ENCODE data around the gene PPP2R5D.

DNA sequence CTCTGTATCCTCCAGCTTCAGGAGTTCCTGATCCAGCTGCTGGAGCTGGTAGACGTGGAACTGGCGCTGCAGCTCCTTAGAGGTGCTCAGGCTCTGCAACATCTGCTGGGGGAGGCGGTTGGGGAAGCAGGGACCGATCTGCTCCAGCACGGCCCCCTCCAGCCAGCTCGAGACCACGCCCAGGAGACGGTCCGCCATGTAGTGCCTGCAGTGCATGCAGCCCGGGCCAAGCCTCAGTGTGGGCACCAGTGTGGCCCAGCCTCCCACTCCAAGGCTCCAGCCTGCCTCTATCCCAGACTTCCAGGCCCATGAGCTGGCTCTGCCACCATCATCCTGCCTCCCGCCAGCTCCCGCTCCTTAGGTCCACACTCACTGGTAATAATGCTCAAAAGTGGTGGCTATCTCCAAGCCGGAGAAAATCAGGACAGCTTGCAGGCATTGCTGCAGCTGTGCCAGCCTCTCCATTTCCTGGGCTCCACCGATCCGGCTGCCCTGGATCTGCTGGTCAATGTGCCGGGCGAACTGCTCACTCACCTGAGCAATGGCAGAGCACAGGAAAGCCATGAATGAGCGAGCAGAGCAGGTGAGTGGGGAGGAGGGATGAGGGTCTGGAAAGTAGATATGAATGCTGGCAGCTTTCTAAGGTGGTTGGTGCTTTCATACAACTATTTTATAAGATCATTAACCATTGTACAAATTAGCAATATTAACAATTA lies 56.3 kb downstream of the PPP2R5D start:
- TF ChIP-seq GABPA (IDR thresholded peaks at IDR 0.05; ENCODE audit: borderline replicate concordance, insufficient read depth, low read length) (no peak), POLR2A (IDR thresholded peaks at IDR 0.05; ENCODE audit: control extremely low read depth in 1 of 2, low read depth in 2 of 2, low read length in 2 of 2) (no peak), EGR1 (IDR thresholded peaks at IDR 0.05; ENCODE audit: borderline replicate concordance, low read depth, low read length) (no peak), TAF1 (IDR thresholded peaks at IDR 0.05; ENCODE audit: low read depth, low read length) (no peak), EP300 (IDR thresholded peaks at IDR 0.05; ENCODE audit: borderline replicate concordance in 1 of 2, low read depth in 2 of 2, low read length in 2 of 2) (no peak)
- TF ChIP-seq, protein P1, sequence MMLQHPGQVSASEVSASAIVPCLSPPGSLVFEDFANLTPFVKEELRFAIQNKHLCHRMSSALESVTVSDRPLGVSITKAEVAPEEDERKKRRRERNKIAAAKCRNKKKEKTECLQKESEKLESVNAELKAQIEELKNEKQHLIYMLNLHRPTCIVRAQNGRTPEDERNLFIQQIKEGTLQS (IDR thresholded peaks at IDR 0.05; ENCODE audit: insufficient read depth, low read depth, low read length): no peak

Measured in H1 (cell line).